Activated CD4-positive, CD25-positive, alpha-beta regulatory T cell treated with anti-CD3 and anti-CD28 coated beads, Interleukin-2, amount 50 U/mL, for 16 hours (primary cell): ENCODE data around the gene LRRN2.
"Not testable (repeated sequence)": the region's sequence is repeated elsewhere in the genome, so short reads cannot be mapped to it uniquely, and the experiment has no call there.

ENCODE experiments used
- DNase-seq: peaks from one replicate; pipeline ENCODE4 v3.0.0-alpha.2; 2020; ENCODE audit warnings: low read depth, low spot score

LRRN2 gene

DNA sequence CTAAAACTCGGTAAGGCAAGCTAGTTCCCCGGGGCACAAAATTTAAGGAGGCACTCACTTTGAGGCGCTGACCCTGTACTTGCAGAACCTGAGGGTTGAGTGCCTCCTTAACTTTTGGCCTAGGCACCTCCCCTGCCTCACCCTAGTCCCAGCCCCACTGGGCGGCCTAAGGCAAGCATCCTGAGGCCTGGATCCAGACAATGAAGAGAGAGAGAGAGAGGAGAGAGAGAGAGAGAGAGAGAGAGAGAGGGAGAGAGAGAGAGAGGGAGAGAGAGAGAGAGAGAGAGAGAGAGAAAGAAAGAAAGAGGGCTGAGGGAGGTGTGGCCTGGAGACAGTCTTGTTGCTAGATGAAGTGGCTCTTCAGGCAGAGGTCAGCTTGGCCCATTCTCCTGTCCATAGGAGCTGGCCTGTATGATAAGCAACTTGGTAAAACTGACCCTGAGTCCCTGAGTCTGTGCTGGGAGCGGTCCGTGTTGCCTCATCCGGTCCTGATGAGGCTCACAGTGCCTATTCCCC, 7.4 kb upstream of the LRRN2 start:
- no peak for DNase-seq

- DNase-seq: no peak
Observed at GRCh38 chr1:204692325-204692840, 6.8 kb upstream of the LRRN2 start.

- DNase-seq: not testable (repeated sequence)
Observed at GRCh38 chr1:204691328-204691730, 5.8 kb upstream of the LRRN2 start.

DNA sequence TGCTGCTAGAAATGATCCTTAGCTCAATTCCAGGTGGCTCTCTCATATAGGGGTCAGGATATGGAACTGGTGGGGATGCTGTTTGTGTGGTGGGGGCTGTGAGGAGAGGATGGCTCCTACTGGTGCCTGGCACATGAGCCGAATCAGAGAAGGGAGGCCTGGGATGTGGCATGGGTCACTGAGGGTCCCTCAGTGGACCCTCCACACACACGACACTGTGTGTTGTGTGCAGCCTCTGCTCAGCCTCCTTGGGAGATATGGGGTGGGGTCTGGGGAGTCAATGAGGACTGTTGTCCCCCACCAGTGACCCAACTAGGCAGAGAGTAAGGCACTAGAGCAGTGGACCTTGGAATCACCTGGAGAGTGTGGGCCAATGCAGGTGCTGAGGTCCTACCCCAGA, 3.2 kb upstream of the LRRN2 start:
- no peak for DNase-seq

GRCh38 chr1:204688007-204688406, 2.5 kb upstream of the LRRN2 start:
- no peak for DNase-seq

GRCh38 chr1:204684571-204685235, 835 bp downstream of the LRRN2 start:
- DNase-seq: no peak

GRCh38 chr1:204684206-204684570, 1.4 kb downstream of the LRRN2 start:
- DNase-seq: no peak

- DNase-seq: no peak
Observed at GRCh38 chr1:204683284-204684205, 2.0 kb downstream of the LRRN2 start.

DNA sequence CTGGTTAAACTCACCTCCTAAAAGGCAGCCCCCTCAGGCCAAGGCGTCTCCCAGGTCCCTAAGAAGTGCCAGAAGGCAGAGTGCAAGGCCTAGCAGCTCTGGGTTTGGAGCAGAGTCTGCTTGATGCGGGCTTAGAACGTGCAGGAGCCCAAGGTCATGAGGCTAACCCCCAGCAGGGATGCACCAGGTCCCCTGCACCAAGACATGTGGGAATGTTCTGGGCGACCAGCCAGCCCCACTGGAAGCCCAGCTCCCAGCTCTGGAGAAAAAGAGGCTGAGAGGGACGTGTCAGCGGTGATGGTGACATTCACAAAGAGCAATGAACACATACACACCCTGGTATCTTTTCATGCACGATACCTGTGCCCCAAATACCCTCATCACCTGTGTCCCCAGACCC, 5.1 kb downstream of the LRRN2 start:
- no peak for DNase-seq

DNA sequence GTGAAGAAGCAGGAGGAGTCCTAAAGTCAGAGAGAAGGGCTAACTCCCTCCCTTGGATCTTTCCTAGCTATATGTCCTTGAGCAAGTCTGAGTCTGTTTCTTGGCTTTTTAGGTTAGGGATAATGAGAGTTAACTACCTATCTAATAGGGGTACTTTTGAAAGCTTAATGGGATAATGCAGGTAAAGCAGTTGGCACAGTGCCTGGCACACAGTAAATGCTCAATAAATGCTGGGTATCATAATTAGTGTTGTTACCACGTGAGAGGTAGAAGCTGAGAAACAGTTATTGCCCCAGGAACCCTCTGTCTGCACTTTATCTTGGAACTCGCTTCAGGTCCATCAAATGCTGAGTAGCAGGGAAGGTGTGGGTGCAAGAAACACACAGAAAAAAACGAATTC, 5.5 kb downstream of the LRRN2 start:
- DNase-seq: no peak

DNA sequence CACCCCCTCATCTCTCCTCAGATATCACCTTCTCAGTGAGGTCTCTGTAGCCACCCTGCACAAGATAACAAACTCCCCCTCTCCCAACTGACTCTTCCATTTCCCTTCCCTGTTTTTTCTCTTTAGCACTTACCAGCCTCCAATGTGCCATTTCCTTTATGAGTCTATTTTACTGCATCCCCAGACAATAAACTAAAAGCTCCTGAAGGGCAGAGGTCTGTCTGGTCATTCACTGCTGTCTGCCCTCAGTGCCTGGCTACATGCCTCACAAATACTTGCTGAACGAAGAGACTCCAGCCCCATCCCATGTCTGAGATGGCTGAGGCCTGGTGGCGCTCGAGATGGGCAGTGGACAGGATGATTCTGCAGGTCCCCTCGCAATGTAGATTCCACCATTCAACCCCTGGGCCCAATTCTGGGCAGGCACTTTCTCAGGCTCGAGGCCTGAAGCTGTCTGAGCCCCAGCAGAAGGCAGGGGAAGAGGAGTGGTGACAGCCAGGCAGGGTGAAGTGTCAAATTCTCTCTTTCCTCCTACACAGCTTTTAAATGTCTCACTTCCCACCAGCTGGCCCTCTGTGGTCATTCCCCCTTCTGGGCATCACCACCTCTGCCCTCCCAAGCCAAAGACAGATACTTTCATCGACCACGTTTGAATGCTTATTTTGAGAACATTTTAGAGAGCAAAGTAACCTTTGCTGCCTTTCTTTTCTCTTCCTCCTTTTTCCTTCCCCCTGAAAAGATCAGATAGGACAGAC, 6.6 kb downstream of the LRRN2 start:
- no peak for DNase-seq

- no peak for DNase-seq
Observed at GRCh38 chr1:204677864-204678263, 7.7 kb downstream of the LRRN2 start.

DNA sequence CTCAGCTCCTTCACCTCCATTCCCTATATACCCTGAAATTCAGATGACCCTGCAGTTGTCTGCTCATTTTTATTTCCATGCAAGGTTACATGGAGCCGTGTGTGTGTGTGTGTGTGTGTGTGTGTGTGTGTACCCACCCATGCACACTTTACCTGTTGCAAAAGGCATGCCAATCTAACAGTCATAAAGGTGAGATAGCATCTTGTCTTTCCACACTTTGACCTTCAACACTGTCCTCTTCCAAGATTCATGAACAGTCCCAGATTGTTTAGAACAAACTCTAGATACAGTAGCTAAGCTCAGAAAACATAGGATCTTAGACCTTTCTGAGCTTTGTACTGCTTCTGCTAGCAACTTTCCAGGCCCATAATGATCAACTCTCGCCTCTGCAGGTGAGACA, 9.5 kb downstream of the LRRN2 start:
- DNase-seq: no peak

DNA sequence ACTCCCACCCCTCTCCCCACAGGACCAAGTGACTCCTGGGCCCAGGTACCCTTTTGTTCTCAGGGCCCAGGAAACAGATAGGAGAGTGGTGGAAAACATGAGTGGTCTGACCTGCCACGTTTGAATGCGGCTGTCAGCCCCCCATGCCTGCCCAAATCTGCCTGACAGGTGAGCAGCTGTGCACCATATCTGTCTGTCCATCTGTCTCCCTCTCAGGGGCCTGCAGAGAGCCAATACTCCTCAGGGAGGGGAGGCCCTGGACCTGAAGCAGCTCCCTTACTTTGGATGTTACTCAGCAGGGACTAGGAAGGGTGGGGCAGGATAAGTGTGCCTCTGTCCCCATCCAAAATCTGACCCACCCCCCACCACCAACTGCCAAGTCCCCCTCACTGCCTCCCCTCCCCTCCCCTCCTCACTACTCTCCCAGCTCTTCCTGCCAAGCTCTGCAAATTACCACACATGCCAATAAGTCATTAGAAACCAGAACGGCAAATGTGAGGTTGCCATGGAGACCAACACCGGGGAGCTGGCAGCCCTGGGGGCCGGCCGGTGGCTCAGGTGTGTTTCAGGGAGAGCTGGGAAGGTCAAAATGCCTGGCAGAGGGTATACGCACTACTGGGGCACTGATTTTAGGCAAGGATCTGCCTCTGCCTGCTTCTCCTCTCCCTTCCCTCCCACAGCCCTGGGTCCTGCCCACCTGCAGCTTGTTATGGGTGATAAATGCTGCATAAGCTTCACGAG, 11.5 kb downstream of the LRRN2 start:
- DNase-seq: no peak

GRCh38 chr1:204673209-204673608, 12.3 kb downstream of the LRRN2 start:
- DNase-seq: no peak

DNA sequence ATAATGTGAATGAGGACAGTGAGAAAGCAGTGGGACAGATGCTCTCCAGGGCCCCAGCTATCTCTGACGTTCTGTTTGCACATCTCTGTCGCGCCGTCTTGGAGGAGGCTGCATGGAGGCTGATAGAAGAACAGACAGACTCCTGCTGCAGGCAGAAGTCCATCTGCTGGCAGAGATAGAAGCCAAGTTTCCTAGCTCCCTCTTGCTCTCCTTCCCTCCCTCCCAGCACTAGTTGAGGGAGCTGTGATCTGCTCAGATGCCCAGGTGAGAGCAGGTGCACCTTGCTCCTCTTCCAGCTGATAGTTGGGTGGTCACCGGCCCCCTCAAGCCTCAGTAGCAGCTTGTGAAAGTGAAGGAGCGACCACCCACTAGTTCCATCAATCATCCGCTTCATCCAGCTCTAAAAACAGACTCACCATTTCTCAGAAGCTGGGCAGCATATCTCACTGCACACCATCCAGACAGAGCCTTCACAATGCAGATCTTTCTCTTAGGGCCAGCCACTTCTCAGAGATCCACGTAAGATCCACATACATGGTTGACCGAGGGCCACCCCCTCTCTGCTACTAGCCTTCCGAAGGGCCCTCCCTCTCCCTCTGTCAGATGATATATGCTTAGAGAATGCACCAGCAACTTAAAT, 12.9 kb downstream of the LRRN2 start:
- no peak for DNase-seq

- DNase-seq: no peak
Observed at GRCh38 chr1:204672069-204672468, 13.5 kb downstream of the LRRN2 start.

DNA sequence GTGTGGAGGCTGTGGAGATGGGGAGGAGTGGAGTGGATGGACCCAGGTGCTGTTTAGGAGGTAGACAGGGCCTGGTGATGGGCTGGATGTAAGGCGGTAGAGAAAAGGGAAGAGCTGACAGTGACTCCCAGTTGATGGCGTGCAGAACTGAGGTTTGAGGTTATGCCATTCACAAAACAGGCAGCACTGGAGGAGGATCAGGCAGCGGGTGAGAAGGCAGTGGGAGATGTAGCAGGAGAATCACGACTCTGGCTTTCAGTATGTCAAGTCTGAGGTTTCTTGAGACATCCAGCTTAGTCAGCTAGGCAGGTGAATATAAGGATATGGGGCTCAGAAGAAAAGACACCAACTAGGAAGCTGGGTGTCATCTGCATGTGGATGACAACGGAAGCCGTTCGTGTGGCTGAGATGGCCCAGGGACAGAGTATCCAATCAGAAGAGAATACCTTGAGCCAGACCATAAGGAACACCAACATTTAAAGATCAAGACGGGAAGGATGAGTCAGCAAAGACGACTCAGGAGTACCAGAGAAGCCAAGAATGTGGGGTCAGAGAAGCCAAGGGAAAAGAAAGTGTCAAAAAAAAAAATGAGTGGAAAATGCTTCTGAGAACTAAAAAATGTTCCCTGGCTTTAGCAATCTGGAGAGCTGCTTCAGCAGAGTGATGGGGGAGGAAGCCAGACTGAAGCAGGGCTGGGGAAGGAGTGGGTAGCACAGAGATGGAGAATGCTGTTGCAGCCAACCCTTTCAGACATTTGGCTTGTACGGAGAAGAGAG, 15.2 kb downstream of the LRRN2 start:
- no peak for DNase-seq

DNA sequence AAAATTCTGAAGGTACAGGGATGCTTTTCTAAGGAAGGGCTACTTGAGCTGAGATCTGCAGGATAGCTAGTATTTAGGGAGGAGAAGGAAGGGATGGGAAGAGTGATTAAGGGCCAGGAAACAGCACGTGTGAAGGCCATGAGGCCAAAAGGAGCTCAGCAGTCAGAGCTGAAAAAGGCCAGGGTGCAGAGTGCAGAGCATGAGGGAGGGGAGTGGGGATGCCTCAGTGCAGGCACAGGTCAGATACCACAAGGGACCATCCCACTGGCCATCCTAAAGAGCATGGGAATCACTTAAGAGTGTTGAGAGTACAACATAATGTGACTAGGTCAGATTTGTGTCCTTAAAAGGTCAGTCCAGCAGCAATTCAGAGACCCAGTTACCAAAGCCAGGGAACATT, 16.0 kb downstream of the LRRN2 start:
- DNase-seq: no peak

DNA sequence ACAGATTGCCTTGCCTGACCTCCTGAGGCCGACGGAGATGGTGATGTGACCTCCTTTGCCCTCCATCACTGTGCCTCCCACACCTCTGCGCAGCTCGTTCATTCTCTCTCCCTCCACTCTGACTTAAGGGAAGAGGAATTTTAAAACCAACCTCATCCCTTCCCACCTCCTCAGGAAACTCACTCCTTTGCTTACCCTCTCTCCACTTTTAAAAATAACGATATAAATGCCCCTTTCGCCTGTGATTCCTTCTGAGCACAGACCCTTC, 21.2 kb downstream of the LRRN2 start:
- no peak for DNase-seq
